Measurements from ENCODE around the gene PAFAH1B2. TPM values are rescaled to one million over a fixed set of nuclear protein-coding genes. Genes with fewer than 3 reads are reported as not detected.

The PAFAH1B2 gene
- total and polyA plus RNA-seq, 2 of the 8 experiments (the other 6 are each of a cell fraction or from before 2014, with no cell fraction given), result 38.2 to 161 TPM

DNA sequence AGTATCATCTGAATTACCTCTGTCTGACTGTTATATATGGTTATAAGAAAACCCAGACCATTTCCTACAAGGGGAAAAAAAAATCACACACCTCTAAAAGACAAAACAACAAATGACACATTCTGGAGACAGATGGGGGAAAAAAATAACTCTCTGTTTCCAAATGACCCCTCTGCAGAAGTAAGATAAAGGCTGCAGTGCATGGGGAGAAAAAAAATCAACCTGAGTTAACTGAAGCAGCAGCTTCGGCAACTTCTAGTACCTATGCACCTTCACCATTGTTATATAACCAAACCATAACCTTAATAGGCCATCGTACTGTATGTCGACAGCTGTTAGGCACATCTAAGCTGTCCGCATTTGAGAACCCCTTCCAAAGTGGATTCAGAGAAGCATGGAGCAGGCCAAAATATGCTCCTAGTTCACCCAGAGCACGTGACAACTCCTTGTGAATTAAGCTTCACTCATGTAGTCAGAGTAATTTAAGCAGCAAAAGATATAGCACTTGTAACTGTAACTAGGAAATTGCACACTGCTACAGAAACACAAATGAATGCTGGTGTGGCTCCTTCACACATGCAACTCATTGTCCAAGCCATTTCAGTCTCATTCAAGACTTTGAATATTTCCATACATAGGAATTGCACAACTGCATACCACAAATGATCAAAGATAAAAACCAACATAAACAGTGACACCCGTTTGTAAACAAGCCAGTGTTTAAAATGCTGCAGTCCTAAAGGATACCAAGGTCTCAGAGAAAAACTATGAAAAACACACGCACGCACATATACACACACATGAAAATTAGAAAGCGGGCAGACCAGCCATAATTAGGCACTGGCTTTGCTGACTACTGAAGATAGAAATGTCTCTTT, 48.6 kb upstream of the PAFAH1B2 start:
- H3K79me2 ChIP-seq (ENCODE audit: control insufficient read depth in 1 of 2, insufficient read depth in 2 of 2, low read length in 2 of 2), result peaks cover 14 to 70% of the 10 kb centered on the region in 2 experiments
- peaks cover 4% of the 10 kb centered on the region for H3K79me1 ChIP-seq (ENCODE audit: low read depth, low read length)
- no peak overlapping the region for H4K91ac ChIP-seq (replicated peaks; ENCODE audit: insufficient read length, low read length)
- no peak overlapping the region for H2BK5ac ChIP-seq (ENCODE audit: low read depth, low read length)
- H2BK120ac ChIP-seq (replicated peaks; ENCODE audit: low read depth, low read length), result no peak overlapping the region
- H4K20me1 ChIP-seq (replicated peaks in 1 of 2; ENCODE audit: control insufficient read depth in 1 of 2, insufficient read depth in 2 of 2, low read length in 2 of 2), result peaks cover 10 to 17% of the 10 kb centered on the region in 2 experiments
- 74% methylated on average over 9 of the region's 9 CpGs; no CpG with 5 or more reads in 1 of the 2 experiments for WGBS, 2 experiments (ENCODE audit: extremely low coverage in 1 of 2, insufficient coverage in 1 of 2, insufficient read length in 1 of 2, insufficient replicate concordance in 2 of 2, low coverage in 1 of 2, low lambda C conversion rate in 2 of 2, missing lambda C conversion rate in 1 of 2)
- ChIA-PET CTCF (ENCODE audit: partially characterized antibody) (interaction anchor here (0.5 to 2.6 kb wide), 14 partner anchors 10 to 233 kb away, joined by 3 to 22 read pairs (median 4); no protein-coding TSS in a partner anchor), POLR2A (ENCODE audit: partially characterized antibody) (interaction anchor here (0.6 to 3.1 kb wide), 4 partner anchors 10 to 207 kb away, joined by 3 to 9 read pairs (median 4); partner anchors contain the start of gene PAFAH1B2)
- no peak overlapping the region for H3K27ac ChIP-seq (ENCODE audit: low read depth, low read length)
- no peaks in the 10 kb centered on the region for H3K27me3 ChIP-seq (replicated peaks in 1 of 4; ENCODE audit: control insufficient read depth in 3 of 4, extremely low read depth in 1 of 4, insufficient read depth in 3 of 4, low read length in 3 of 4)
- DNase-seq (ENCODE audit: low read depth in 1 of 2, low spot score in 2 of 2) (no peak), FAIRE-seq (no peak)
- no peak overlapping the region for H3K9ac ChIP-seq (replicated peaks in 1 of 4; ENCODE audit: extremely low read depth in 1 of 4, low read depth in 3 of 4, low read length in 3 of 4)
- TF ChIP-seq BRCA1 (IDR thresholded peaks at IDR 0.05; ENCODE audit: low read depth, low read length), result no peak
- no peak for TF ChIP-seq RNF2 (IDR thresholded peaks at IDR 0.05; ENCODE audit: borderline replicate concordance, low read depth, low read length, missing control alignments, poor library complexity, severe bottlenecking)
- TF ChIP-seq CHD2 (IDR thresholded peaks at IDR 0.05; ENCODE audit: low read length), result no peak
- no peak overlapping the region for H3K14ac ChIP-seq (ENCODE audit: insufficient read length)
- H3K18ac ChIP-seq (ENCODE audit: extremely low read depth, low read length), result no peak overlapping the region
- H3K23me2 ChIP-seq (ENCODE audit: low read depth, low read length), result no peaks in the 10 kb centered on the region; the same call in 1 of the 2 replicates
- no peak overlapping the region for H4K8ac ChIP-seq (ENCODE audit: extremely low read depth, insufficient read depth, low read length)
- no peak overlapping the region for H2BK12ac ChIP-seq (ENCODE audit: low read depth, low read length)
- no peak overlapping the region for H2AK5ac ChIP-seq (ENCODE audit: low read depth, low read length)
- no peak overlapping the region for H3K4ac ChIP-seq (replicated peaks; ENCODE audit: insufficient read length, low read depth, low read length)
- H2BK20ac ChIP-seq (ENCODE audit: low read length), result no peak overlapping the region
- no peak overlapping the region for H2BK15ac ChIP-seq (ENCODE audit: low read length)
- H3K9me3 ChIP-seq (ENCODE audit: insufficient read depth in 2 of 2, low read depth in 1 of 2, low read length in 1 of 2), result no peaks in the 10 kb centered on the region
- H3K36me3 ChIP-seq (ENCODE audit: control insufficient read depth in 2 of 4, insufficient read depth in 4 of 4, low read length in 3 of 4), result no peaks in the 10 kb centered on the region; a peak in 1 of 8 replicates
- no peak overlapping the region for H4K5ac ChIP-seq (ENCODE audit: insufficient read length, low read depth, low read length)
- no peak overlapping the region for H2AFZ ChIP-seq (ENCODE audit: low read length)
- H3K56ac ChIP-seq (replicated peaks; ENCODE audit: insufficient read length, low read depth, low read length), result no peak overlapping the region
- no peak overlapping the region for H3K23ac ChIP-seq (ENCODE audit: insufficient read length)
- peak overlapping the region; percentile 55 to 84; a peak in 3 of 4 replicates for H3K4me2 ChIP-seq (ENCODE audit: insufficient read depth in 1 of 2, low read depth in 2 of 2, low read length in 2 of 2)
- H3K4me1 ChIP-seq (replicated peaks in 1 of 4; ENCODE audit: control insufficient read depth in 3 of 4, insufficient read depth in 4 of 4, low read length in 3 of 4), result peaks cover 5 to 15% (median 10%) of the 10 kb centered on the region in 4 experiments; a peak in 6 of 7 replicates
- peak overlapping the region in 1 of 4 experiments; percentile 95; a peak in 1 of 8 replicates for H3K4me3 ChIP-seq (ENCODE audit: extremely low read depth in 1 of 4, insufficient read depth in 2 of 4, low read depth in 3 of 4, low read length in 4 of 4)

Data from H1 (cell line).